DND-41 (cell line): Measurements from ENCODE around the gene TMEM190.

ENCODE experiments used
- EZH2 ChIP-seq: IDR thresholded peaks from 3 replicates; pipeline ENCODE4 v1.6.1; 2012; ENCODE audit warnings: borderline replicate concordance, low read depth, mild to moderate bottlenecking, moderate library complexity, low read length, inconsistent platforms; ENCODE audit not compliant: severe bottlenecking
- TF ChIP-seq, protein P1 (sequence below): IDR thresholded peaks from 2 replicates; pipeline ENCODE4 v1.5.1; 2012; ENCODE audit warnings: borderline replicate concordance, low read length, moderate library complexity, mild to moderate bottlenecking; ENCODE audit not compliant: poor library complexity, severe bottlenecking; ENCODE audit errors: extremely low read depth

DNA sequence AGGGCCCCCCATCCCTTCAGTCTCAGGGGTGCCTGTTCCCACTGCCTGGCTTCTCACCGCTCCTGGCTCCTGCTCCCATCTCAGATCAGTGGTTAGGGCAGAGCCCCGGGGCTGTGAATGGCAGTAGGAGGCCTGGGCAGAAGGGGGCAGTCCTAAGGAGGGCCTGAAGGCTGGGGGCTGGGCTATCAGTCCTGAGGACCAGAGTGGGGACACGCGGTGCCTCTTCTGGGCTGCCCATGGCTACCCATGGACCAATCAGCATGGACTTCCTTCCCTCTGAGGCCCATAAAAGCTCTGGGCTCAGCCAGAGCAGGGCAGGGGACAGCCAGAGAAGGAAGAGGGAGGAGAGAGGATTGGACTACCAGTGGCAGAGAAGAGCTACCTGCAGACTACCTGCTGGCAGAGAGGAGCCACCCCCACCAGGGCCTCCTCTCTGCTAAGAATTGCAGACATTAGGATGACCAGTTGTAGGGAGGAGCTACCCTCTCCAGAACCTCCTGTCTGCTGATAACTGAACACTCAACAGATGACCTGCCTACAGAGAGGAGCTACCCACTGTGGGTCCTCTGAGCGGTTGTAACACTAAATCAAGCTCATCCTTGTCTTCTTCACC, 43.1 kb downstream of the TMEM190 start:
- TF ChIP-seq, protein P1, sequence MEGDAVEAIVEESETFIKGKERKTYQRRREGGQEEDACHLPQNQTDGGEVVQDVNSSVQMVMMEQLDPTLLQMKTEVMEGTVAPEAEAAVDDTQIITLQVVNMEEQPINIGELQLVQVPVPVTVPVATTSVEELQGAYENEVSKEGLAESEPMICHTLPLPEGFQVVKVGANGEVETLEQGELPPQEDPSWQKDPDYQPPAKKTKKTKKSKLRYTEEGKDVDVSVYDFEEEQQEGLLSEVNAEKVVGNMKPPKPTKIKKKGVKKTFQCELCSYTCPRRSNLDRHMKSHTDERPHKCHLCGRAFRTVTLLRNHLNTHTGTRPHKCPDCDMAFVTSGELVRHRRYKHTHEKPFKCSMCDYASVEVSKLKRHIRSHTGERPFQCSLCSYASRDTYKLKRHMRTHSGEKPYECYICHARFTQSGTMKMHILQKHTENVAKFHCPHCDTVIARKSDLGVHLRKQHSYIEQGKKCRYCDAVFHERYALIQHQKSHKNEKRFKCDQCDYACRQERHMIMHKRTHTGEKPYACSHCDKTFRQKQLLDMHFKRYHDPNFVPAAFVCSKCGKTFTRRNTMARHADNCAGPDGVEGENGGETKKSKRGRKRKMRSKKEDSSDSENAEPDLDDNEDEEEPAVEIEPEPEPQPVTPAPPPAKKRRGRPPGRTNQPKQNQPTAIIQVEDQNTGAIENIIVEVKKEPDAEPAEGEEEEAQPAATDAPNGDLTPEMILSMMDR: no peak
- no peak for TF ChIP-seq EZH2
